ENCODE results near the gene HOOK1. TPM values are rescaled to one million over a fixed set of nuclear protein-coding genes. Genes with fewer than 3 reads are reported as not detected.
"Not testable (repeated sequence)": the region's sequence is repeated elsewhere in the genome, so short reads cannot be mapped to it uniquely, and the experiment has no call there.

The HOOK1 gene
- total RNA-seq, 2 experiments from 2014 or later: 18.1 to 19.4 TPM

- H3K4me1 ChIP-seq (ENCODE audit: insufficient read depth, low read length): no peaks in the 10 kb centered on the region
- Mint-ChIP-seq H3K4me3 (no peak overlapping the region), H3K36me3 (ENCODE audit: low read depth) (peaks cover 24% of the 10 kb centered on the region), H3K9me3 (no peaks in the 10 kb centered on the region), H3K27ac (no peak overlapping the region), H3K4me1 (ENCODE audit: low read depth) (no peaks in the 10 kb centered on the region), H3K27me3 (no peaks in the 10 kb centered on the region)
- intact Hi-C loops (cut with DNase I, micrococcal nuclease): no loop called here
- ChIA-PET CTCF (no interaction called here), POLR2A (no interaction called here)
- no peak for ATAC-seq (ENCODE audit: poor library complexity)
- no peak for DNase-seq
- H3K9me3 ChIP-seq (ENCODE audit: control insufficient read depth in 1 of 2, insufficient read depth in 1 of 2, low read length in 2 of 2): no peaks in the 10 kb centered on the region
- TF ChIP-seq, protein P1, sequence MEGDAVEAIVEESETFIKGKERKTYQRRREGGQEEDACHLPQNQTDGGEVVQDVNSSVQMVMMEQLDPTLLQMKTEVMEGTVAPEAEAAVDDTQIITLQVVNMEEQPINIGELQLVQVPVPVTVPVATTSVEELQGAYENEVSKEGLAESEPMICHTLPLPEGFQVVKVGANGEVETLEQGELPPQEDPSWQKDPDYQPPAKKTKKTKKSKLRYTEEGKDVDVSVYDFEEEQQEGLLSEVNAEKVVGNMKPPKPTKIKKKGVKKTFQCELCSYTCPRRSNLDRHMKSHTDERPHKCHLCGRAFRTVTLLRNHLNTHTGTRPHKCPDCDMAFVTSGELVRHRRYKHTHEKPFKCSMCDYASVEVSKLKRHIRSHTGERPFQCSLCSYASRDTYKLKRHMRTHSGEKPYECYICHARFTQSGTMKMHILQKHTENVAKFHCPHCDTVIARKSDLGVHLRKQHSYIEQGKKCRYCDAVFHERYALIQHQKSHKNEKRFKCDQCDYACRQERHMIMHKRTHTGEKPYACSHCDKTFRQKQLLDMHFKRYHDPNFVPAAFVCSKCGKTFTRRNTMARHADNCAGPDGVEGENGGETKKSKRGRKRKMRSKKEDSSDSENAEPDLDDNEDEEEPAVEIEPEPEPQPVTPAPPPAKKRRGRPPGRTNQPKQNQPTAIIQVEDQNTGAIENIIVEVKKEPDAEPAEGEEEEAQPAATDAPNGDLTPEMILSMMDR (IDR thresholded peaks at IDR 0.05): no peak
- no peaks in the 10 kb centered on the region for H3K27me3 ChIP-seq (ENCODE audit: control insufficient read depth in 1 of 2, insufficient read depth in 2 of 2, low read length in 2 of 2)
- H3K4me3 ChIP-seq (ENCODE audit: low read length): no peak overlapping the region
- H3K36me3 ChIP-seq (ENCODE audit: insufficient read depth, low read length): no peaks in the 10 kb centered on the region
- no peak overlapping the region for H3K27ac ChIP-seq (ENCODE audit: low read depth in 1 of 2, low read length in 2 of 2)
Observed at GRCh38 chr1:59906931-59907330, 92.2 kb downstream of the HOOK1 start.

DNA sequence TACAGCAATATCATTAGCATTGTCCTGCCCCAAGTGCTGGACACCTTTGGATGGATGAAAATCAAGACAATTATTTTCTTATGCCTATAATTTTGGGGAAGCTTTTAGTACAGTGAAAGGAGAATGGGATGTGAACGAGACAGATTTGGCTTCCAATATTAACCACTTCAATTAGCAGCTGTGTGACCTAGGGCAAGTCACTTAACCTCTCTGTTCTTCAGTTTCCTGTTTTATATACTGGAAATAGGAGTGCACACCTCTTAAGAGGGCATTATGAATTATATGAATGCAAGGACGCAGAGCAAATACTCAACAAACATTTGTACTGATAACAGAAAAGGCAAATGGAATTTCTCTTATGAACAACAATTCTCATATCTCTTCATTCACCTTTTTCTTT is 93.3 kb downstream of the HOOK1 start:
- peaks cover 27% of the 10 kb centered on the region for H3K36me3 Mint-ChIP-seq (ENCODE audit: low read depth)
- no peaks in the 10 kb centered on the region for H3K27me3 ChIP-seq (ENCODE audit: control insufficient read depth in 1 of 2, insufficient read depth in 2 of 2, low read length in 2 of 2)
- ATAC-seq (ENCODE audit: poor library complexity): no peak
- H3K4me3 Mint-ChIP-seq: no peak overlapping the region
- ChIA-PET CTCF (no interaction called here), POLR2A (no interaction called here)
- no peaks in the 10 kb centered on the region for H3K36me3 ChIP-seq (ENCODE audit: insufficient read depth, low read length)
- no peak overlapping the region for H3K27ac Mint-ChIP-seq
- H3K9me3 Mint-ChIP-seq: no peaks in the 10 kb centered on the region
- H3K4me1 Mint-ChIP-seq (ENCODE audit: low read depth): no peaks in the 10 kb centered on the region
- H3K4me3 ChIP-seq (ENCODE audit: low read length): no peak overlapping the region
- no peaks in the 10 kb centered on the region for H3K9me3 ChIP-seq (ENCODE audit: control insufficient read depth in 1 of 2, insufficient read depth in 1 of 2, low read length in 2 of 2)
- no peak overlapping the region for H3K27ac ChIP-seq (ENCODE audit: low read depth in 1 of 2, low read length in 2 of 2)
- no peaks in the 10 kb centered on the region for H3K27me3 Mint-ChIP-seq
- DNase-seq: no peak
- intact Hi-C loops (cut with DNase I, micrococcal nuclease): no loop called here
- no peaks in the 10 kb centered on the region for H3K4me1 ChIP-seq (ENCODE audit: insufficient read depth, low read length)
- TF ChIP-seq, protein P1 (IDR thresholded peaks at IDR 0.05): no peak

GRCh38 chr1:59908682-59909081 is 93.9 kb downstream of the HOOK1 start:
- DNase-seq (no peak), ATAC-seq (ENCODE audit: poor library complexity) (no peak)
- Histone ChIP-seq H3K4me1 (ENCODE audit: insufficient read depth, low read length) (no peaks in the 10 kb centered on the region), H3K9me3 (ENCODE audit: control insufficient read depth in 1 of 2, insufficient read depth in 1 of 2, low read length in 2 of 2) (no peaks in the 10 kb centered on the region), H3K4me3 (ENCODE audit: low read length) (no peak overlapping the region), H3K27me3 (ENCODE audit: control insufficient read depth in 1 of 2, insufficient read depth in 2 of 2, low read length in 2 of 2) (no peaks in the 10 kb centered on the region), H3K27ac (ENCODE audit: low read depth in 1 of 2, low read length in 2 of 2) (no peak overlapping the region), H3K36me3 (ENCODE audit: insufficient read depth, low read length) (no peaks in the 10 kb centered on the region)
- Mint-ChIP-seq H3K36me3 (ENCODE audit: low read depth) (peaks cover 27% of the 10 kb centered on the region), H3K4me1 (ENCODE audit: low read depth) (no peaks in the 10 kb centered on the region), H3K27ac (no peak overlapping the region), H3K27me3 (no peaks in the 10 kb centered on the region), H3K4me3 (no peak overlapping the region), H3K9me3 (no peaks in the 10 kb centered on the region)
- TF ChIP-seq, protein P1 (IDR thresholded peaks at IDR 0.05): no peak
- ChIA-PET POLR2A (no interaction called here), CTCF (no interaction called here)
- intact Hi-C loops (cut with DNase I, micrococcal nuclease): no loop called here

GRCh38 chr1:59914791-59915286 is 100.1 kb downstream of the HOOK1 start:
- H3K4me3 Mint-ChIP-seq; H3K9me3 ChIP-seq (ENCODE audit: control insufficient read depth in 1 of 2, insufficient read depth in 1 of 2, low read length in 2 of 2); H3K4me3 ChIP-seq (ENCODE audit: low read length); ATAC-seq (ENCODE audit: poor library complexity); H3K9me3 Mint-ChIP-seq; H3K27me3 Mint-ChIP-seq; intact Hi-C loops (cut with DNase I, micrococcal nuclease); DNase-seq; H3K27ac ChIP-seq (ENCODE audit: low read depth in 1 of 2, low read length in 2 of 2); H3K36me3 Mint-ChIP-seq (ENCODE audit: low read depth); H3K4me1 Mint-ChIP-seq (ENCODE audit: low read depth); CTCF ChIA-PET; POLR2A ChIA-PET; H3K27me3 ChIP-seq (ENCODE audit: control insufficient read depth in 1 of 2, insufficient read depth in 2 of 2, low read length in 2 of 2); H3K4me1 ChIP-seq (ENCODE audit: insufficient read depth, low read length); H3K36me3 ChIP-seq (ENCODE audit: insufficient read depth, low read length); H3K27ac Mint-ChIP-seq: not testable (repeated sequence)

Data from CD4-positive, alpha-beta T cell (primary cell).